ENCODE data around the gene HIPK2. TPM values are rescaled to one million over a fixed set of nuclear protein-coding genes. Genes with fewer than 3 reads are reported as not detected.

HIPK2 gene
- total RNA-seq, 1 donor from 2014 or later: 72.3 TPM

DNA sequence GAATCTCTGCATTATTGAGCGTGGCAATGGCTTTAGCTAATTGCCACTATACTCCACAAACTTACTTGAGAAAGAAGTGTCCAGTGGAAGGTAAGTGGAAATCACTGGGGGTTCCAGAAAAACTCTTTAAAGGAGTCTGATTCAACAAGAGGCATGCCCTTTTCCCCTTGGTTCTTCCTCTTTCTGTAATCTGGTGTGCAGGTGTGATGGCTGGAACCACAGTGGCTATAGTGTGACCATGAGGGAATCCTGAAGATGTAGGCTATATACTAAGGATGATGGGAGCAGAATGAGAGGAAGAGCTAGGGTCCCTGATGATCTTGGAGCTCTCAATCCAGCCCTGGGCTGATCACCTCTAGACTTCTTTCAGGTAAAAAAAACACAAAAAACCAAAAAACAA lies 256.4 kb downstream of the HIPK2 start:
- no peak overlapping the region for H3K4me3 Mint-ChIP-seq (ENCODE audit: unreplicated experiment)
- no peak for DNase-seq (ENCODE audit: low spot score)

GRCh38 chr7:139515266-139515665 lies 262.5 kb downstream of the HIPK2 start:
- Mint-ChIP-seq H3K4me1 (ENCODE audit: low read depth) (no peaks in the 10 kb centered on the region), H3K9me3 (ENCODE audit: low read depth) (no peaks in the 10 kb centered on the region), H3K27me3 (ENCODE audit: low read depth) (peaks cover 9% of the 10 kb centered on the region), H3K4me3 (ENCODE audit: unreplicated experiment) (no peak overlapping the region), H3K27ac (ENCODE audit: unreplicated experiment) (no peak overlapping the region), H3K36me3 (ENCODE audit: low read depth) (no peaks in the 10 kb centered on the region)
- no peak for DNase-seq (ENCODE audit: low spot score)
- TF ChIP-seq, protein P1, sequence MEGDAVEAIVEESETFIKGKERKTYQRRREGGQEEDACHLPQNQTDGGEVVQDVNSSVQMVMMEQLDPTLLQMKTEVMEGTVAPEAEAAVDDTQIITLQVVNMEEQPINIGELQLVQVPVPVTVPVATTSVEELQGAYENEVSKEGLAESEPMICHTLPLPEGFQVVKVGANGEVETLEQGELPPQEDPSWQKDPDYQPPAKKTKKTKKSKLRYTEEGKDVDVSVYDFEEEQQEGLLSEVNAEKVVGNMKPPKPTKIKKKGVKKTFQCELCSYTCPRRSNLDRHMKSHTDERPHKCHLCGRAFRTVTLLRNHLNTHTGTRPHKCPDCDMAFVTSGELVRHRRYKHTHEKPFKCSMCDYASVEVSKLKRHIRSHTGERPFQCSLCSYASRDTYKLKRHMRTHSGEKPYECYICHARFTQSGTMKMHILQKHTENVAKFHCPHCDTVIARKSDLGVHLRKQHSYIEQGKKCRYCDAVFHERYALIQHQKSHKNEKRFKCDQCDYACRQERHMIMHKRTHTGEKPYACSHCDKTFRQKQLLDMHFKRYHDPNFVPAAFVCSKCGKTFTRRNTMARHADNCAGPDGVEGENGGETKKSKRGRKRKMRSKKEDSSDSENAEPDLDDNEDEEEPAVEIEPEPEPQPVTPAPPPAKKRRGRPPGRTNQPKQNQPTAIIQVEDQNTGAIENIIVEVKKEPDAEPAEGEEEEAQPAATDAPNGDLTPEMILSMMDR (IDR thresholded peaks at IDR 0.05): no peak

More for the DNA sequence above, 256.4 kb downstream of the HIPK2 start:
- peaks cover 5% of the 10 kb centered on the region for H3K36me3 Mint-ChIP-seq (ENCODE audit: low read depth)
- H3K27ac Mint-ChIP-seq (ENCODE audit: unreplicated experiment): no peak overlapping the region
- H3K9me3 Mint-ChIP-seq (ENCODE audit: low read depth): no peaks in the 10 kb centered on the region
- peaks cover 29% of the 10 kb centered on the region for H3K27me3 Mint-ChIP-seq (ENCODE audit: low read depth)
- TF ChIP-seq, protein P1 (IDR thresholded peaks at IDR 0.05): no peak
- H3K4me1 Mint-ChIP-seq (ENCODE audit: low read depth): peaks cover 3% of the 10 kb centered on the region

Other genes with a start within 250 kb of the HIPK2 start
- gene TBXAS1, start 51.3 kb upstream of the HIPK2 start, total RNA-seq: 2.4 to 4.7 TPM (median 2.5 TPM) in 3 replicates